Fibroblast of skin of left quadriceps (primary cell): ENCODE measurements around the gene ERCC2.
"Not testable (repeated sequence)": the region's sequence is repeated elsewhere in the genome, so short reads cannot be mapped to it uniquely, and the experiment has no call there.

Source experiments
- DNase-seq, 2 experiments: peaks; one replicate each; pipeline ENCODE4 v3.0.0-alpha.2; 2013; ENCODE audit warnings: low read depth in 2 of 2

Gene ERCC2

DNA sequence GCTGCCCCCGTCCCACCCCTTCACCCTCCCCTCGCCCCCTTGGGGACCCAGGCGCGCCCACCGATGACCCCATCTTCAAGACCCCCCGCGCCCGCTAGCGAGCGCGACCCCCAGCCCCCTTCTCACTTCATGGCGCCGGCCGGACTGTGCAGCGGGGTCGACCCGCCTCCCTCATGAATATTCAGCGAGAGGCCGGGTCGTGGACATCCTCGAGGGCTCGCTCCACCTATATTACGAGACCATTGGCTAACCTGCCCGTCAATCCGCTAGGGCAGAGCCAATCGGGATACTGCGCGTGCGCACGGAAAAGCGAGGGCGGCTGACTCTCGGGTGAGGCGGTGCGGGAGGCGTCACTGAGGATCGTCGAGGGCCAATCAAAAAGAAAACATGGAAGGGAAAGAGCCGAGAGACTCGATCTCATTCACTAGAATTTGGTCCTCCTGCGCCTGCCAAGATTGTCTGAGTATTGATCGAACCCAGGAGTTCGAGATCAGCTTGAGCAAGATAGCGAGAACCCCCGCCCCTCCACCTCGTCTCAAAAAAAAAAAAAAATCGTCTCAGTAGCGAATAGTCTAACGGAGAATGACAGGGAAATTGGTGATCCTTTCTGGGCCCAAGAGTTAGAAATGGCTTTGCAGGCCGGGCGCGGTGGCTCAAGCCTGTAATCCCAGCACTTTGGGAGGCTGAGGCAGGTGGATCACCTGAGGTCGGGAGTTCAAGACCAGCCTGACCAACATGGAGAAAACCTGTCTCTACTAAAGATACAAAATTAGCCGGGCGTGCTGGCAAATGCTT lies at the start of gene ERCC2:
Gene ERCC2, minus strand, starts transcription at position 164 of the 795 bp plus-strand sequence. Its CDS starts 33 bp downstream, at position 131.
- DNase-seq, result peak; percentile 99

DNA sequence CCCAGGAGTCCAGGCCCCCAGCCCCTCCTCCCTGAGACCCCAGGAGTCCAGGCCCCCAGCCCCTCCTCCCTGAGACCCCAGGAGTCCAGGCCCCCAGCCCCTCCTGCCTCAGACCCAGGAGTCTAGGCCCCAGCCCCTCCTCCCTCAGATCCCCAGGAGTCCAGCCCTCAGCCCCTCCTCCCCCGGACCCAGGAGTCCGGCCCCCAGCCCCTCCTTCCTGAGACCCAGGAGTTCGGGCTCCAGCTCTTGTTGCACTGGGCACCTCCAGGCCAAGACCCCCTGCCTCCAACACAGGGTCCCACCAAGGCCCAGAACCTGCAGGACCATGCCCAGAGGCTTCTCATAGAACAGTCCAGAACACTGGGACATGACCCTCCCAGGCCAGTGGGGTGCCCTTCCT lies 49.5 kb upstream of the ERCC2 start:
- no peak for DNase-seq

DNA sequence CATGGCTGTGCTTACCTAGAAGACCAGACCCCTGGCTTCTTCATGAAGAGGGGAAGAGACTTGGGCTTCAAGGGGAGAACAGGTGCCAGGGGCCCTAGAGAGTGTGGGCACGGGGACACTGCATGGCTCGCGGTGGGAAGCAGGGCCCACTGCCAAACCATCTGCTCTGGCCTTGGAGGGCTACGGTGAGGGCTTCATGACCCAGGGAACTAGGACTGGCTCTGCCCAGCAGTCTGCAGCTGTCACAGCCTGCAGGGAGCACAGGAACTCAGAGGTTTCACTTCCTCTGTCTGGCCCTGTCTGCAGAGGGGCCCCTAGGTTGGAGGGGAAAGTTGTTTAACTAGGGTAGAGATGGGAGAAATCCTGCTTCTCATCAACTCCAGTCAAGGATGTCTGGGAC lies 49.0 kb upstream of the ERCC2 start:
- DNase-seq, result no peak

DNA sequence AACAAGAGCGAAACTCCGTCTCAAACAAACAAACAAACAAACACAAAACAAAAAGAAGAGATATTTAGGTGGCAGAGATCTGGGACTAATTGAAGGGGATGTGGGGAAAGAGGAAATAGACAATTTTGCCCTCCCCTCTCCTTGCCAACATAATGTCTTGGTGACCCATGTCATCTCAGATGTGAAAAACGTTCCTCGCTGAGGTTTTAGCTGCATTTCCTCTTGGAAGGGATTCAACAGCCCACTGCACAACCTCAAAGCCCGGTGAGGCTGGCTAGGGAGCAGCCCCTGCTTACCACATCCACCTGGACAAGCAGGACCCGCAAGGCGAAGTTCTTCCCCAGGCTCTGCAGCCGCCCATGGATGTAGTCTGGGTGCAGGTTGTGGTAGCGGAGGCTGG lies 48.4 kb upstream of the ERCC2 start:
- no peak for DNase-seq

DNA sequence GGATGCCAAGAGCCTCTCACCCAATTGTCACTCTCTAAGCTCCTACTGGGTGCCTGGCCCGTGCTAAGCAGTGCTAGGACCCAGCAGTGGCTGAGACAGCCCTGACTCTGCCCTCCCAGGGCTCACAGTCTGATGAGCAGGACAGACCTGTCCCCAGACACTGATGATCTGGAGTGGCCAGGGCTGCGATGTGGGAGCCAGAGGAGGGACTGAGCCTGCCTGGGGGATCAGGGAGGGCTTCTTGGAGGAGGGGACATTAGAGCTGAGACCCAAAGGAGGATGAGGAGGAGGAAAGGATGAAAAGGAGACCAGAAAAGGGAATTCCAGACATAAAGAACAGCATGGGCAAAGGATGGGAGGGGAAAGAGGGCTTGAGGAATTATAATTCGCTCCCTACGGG lies 46.8 kb upstream of the ERCC2 start:
- DNase-seq, result no peak

DNA sequence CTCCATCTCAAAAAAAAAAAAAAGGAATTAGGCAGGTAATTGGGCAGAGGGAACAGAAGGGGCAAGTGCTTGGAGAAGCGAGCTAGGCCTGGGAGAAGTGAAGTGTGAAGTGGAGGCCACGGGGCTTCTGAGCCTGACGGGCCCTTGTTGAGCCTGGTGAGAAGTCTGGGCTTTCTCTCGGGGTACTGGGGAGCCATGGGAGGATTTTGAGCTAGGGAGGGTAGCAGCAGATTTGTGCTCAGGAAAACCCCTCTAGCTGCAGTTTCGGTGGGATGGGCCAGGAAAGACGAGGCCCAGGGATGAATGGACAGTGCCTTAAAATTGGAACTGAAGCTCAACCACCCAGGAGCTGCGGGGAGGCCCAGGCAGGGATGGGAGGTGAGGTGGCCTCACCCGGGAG lies 44.1 kb upstream of the ERCC2 start:
- no peak for DNase-seq

DNA sequence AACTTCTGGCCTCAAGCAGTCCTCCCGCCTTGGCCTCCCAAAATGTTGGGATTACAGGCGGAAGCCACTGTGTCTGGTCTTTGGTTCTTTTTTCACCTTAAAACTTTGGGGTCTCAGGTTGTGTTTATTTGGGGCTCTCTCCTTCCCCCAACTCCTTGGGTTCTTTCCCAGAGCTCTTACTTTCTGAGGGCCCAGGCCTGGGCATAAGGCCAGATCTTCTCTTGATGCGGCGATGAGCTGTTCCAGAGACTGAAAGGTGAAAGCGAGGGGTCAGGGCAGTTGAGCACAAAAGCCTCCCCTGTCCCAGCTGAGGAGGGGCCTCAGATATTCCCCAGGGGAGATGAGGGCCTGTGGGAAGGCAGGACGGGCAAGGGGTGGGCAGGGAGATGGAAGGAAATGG lies 43.1 kb upstream of the ERCC2 start:
- DNase-seq, result no peak

DNA sequence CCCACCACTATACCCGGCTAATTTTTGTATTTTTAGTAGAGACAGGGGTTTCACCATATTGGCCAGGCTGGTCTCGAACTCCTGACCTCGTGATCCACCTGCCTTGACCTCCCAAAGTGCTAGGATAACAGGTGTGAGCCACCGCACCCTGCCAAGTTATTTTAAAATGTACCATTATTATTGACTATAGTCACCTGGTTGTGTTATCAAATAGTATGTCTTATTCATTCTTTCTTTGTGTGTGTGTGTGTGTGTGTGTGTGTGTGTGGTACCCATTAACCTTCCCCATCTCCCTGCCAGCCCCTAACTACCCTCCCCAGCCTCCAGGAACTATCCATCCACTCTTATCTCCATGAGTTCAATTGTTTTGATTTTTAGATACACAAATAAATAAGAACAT lies 40.0 kb upstream of the ERCC2 start:
- not testable (repeated sequence) for DNase-seq

DNA sequence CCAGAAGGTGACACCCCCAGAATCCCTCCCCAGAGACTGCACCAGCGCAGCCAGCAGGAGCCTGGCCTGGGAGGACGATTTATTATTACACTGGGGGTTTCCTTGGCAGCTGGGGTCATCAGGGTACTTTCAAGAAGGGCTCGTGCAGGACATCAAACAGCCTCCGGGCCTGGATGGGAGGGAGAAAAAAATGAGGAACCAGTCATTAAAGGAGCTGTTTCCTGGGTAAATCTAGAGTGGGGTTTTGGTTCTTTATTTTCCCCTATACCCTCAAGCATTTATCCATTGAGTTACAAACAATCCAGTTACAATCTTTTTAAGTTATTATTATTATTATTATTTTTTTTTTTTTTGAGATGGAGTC lies 39.2 kb upstream of the ERCC2 start:
- DNase-seq, result no peak

DNA sequence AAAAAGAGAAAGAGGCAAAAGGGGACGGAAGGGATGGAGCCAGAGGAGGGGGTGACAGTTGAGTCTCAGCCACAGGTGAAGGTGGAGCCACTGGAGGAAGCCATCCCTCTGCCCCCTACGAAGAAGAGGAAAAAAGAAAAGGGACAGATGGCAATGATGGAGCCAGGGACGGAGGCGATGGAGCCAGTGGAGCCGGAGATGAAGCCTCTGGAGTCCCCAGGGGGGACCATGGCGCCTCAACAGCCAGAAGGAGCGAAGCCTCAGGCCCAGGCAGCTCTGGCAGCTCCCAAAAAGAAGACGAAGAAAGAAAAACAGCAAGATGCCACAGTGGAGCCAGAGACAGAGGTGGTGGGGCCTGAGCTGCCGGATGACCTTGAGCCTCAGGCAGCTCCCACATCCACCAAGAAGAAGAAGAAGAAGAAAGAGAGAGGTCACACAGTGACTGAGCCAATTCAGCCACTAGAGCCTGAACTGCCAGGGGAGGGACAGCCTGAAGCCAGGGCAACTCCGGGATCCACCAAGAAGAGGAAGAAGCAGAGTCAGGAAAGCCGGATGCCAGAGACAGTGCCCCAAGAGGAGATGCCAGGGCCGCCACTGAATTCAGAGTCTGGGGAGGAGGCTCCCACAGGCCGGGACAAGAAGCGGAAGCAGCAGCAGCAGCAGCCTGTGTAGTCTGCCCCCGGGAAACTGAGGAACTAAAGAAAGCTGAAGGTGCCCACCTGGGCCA lies 38.6 kb upstream of the ERCC2 start:
- DNase-seq, result no peak

DNA sequence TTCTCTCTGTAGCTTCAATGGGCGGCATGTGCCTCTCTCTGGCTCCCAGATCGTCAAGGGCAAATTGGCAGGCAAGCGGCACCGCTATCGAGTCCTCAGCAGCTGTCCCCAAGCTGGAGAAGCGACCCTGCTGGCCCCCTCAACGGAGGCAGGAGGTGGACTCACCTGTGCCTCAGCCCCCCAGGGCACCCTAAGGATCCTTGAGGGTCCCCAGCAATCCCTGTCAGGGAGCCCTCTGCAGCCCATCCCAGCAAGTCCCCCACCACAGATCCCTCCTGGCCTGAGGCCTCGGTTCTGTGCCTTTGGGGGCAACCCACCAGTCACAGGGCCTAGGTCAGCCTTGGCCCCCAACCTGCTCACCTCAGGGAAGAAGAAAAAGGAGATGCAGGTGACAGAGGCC lies 37.7 kb upstream of the ERCC2 start:
- no peak for DNase-seq

DNA sequence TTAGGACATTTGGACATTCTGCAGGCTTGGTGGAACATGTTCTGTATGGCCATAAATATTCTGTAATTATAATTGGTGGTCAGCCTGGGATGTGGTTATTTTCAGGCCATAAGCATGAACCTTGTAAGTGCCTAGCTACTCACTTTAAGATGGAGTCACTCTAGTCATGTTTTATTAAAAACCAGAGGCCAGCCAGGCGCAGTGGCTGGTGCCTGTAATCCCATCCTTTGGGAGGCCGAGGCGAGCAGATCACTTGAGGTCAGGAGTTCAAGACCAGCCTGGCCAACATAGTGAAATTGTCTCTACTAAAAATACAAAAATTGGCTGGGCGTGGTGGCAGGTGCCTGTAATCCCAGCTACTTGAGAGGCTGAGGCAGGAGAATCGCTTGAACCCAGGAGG lies 37.2 kb upstream of the ERCC2 start:
- not testable (repeated sequence) for DNase-seq

DNA sequence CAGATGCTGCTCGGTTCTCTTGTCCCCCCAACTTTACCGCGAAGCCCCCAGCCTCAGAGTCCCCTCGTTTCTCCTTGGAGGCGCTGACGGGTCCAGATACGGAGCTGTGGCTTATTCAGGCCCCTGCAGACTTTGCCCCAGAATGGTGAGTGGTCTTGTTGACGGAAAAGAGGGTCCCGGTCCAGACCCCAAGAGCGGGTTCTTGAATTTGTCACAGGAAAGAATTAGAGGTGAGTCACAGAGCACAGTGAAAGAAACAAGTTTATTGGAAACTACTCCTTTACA lies 36.7 kb upstream of the ERCC2 start:
- DNase-seq, result no peak

DNA sequence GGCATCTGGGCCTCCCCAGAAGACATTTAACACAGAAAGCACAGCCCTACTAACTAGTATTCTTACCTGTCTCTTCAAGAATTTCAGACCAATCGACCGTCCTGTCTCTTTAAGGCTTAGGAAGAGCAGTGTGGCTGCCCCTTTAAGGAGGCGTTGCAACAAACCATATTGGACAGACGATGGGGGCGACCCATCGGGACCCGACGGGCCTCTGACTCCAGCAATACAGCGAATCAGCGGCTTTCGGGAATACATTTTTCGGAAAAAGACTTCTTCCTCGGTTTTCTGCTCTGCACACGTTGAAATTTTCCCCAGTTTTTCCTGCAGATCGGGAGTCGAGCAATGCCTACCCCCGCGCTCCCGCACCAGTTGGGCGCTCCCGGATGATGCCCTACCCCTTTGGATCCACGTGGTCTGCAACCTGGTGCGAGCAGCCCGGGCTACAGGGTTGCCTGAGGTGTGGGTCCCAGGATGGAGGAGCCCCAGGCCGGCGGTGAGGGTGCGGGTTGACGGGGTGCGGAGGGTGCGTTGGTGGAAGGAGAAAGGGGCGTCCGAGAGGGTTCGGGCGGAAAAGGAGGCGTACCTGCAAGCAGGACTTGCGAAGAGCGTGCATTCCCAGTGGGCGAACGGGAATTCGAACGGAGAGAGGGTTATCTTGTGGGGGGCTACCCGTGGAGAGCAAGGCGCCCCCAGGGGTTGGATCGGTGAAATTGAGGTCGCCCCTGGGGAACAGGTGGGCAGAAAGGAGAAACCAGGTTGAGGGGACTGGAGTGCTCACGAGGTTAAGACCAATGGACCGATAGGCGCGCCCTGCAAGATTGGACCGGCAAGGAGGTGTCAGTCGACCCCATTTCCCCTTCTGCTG lies 36.1 kb upstream of the ERCC2 start, which contains the start of gene POLR1G:
Gene POLR1G, plus strand, starts transcription at position 419 of the 865 bp plus-strand sequence. Its CDS starts 53 bp downstream, at position 472.
- peak; percentile 62 to 67 for DNase-seq

DNA sequence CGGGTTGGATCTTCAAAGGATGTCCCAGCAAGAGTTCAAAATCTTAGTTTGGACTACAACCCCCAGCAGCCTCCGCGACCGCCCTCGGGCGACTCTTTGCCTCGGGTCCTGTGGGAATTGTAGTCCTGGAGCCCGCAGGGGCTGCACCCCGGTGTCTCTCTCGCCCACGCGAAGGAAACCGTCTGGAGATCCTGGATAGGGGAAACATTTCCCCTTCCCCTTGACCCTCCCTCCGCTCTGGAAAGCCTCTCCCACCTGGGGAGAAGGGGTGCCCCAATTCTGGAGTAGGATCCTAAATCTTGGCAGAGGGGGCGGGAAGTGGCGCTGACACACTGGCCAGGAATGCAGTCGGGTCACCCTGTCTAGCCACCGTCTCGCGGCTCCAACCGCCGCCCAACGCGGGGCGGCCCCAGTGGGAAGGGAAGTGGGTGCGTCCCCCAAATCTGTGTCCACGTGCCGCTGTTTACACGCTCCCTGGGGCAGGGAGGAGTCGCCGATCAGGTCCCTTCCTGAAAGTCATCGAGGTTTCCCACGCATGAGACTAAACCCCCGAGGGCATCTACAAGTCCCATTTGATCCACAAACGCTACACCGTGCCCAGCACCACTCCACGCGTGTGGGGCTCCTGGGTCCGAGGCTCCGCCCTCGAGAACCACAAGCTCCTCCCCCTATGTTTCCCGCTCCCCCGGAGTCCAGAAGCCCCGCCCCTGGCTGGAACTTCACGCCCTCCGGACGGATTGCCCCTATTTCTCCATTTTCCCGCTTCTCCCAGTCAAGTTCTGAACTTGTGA lies 35.3 kb upstream of the ERCC2 start:
- peak; percentile 80 to 81 for DNase-seq

DNA sequence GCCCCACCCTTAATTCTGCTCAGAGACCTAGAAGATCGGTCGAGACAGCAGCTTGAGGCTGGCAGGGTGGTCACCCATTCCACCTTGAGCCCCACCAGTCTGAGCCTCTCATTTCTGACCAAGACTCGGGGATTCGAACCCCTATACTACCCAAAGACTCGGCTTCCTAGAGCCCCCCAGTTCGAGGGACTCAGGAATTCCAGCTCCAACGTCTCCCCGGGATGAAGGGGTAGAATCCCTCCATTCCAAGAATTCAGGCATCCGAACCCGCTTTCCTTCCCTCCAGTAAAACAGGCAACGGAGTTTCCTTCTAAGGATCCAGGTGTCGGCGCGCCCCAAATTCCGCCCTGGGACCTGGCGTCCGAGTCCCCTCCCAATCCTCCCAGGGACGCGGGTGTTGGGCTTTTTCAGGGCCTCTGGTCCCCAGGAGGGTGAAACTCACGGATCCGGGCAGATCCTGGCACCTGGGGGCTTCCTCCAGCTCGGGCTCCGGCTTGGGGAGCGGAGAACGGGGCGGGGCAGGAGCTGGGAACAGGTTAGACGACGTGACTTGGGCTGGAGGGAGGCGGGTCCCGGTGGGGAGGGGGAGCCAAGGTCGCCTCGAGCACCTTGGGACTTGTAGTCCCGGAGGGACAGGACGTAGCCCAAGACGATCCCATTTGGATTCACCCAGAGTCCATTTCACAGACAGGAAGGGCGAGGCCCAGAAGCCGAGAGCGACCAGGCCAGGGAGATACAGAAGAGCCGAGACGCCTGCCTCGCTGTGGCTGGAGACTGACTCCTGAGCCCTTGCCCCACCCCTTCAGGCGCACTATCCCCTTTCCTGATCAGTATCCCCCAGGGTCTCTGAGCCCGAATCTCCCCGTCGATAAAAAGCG lies 34.4 kb upstream of the ERCC2 start, which contains the start of gene PPP1R13L:
Gene PPP1R13L, minus strand, starts transcription at position 513 of the 878 bp plus-strand sequence. CDS start 6,751 bp downstream, outside the sequence.
- peak in 1 of 2 experiments; percentile 47 for DNase-seq

DNA sequence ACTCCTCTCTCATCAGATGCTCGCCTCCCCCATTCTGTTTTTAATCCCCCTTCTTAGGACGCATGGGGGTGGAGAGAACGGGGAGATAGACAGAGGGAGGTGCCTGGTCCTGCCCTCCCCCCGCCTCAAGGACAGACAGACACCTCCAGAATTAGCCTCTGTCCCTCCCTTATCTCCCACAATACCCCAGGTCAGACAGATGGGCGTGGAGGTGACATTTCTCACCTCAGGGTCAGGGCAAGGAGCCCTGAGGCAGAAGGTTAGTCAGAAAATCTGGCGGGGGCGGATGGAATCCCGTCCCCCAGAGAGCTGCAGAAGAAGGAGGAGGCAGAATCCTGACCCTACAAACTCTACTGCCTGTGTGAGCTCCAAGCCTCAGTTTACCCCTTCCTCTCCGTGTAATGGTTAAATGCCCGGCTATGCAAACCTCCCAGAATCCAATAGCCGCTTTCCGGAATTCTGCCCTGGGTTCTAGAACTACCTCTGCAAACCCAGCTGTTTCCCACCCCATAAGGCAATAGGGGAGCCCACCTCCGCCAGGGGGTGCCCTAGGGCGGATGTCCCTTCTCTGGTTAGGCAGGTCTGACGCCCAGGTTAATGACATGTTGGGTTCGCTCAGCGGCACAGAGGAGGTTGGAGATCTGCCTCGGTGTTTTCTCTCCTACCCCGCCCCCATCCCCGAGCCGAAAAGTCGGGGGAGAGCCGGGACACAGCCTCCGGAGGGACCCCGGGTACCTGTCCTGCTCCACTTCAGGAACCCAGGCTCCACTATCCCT lies 33.6 kb upstream of the ERCC2 start:
- no peak for DNase-seq

DNA sequence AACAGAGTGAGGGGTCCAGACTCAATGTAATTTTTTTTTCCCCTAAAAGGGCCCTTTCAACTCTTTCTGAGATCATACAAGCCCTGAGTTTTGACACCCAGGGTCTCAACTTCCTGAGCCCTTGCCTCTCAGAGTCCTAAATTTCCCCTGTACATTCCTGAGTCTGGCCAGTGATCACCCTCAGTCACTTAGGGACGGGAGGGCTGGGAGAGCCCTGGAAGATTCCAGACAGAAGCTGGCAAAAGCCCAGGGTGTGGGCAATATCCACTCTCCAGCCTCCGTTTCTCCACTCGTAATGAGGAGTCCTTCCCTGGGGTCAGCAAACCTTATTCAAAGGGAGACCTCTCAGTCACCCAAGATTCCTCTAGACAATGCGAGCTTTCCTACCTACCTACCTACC lies 32.9 kb upstream of the ERCC2 start:
- DNase-seq, result no peak

DNA sequence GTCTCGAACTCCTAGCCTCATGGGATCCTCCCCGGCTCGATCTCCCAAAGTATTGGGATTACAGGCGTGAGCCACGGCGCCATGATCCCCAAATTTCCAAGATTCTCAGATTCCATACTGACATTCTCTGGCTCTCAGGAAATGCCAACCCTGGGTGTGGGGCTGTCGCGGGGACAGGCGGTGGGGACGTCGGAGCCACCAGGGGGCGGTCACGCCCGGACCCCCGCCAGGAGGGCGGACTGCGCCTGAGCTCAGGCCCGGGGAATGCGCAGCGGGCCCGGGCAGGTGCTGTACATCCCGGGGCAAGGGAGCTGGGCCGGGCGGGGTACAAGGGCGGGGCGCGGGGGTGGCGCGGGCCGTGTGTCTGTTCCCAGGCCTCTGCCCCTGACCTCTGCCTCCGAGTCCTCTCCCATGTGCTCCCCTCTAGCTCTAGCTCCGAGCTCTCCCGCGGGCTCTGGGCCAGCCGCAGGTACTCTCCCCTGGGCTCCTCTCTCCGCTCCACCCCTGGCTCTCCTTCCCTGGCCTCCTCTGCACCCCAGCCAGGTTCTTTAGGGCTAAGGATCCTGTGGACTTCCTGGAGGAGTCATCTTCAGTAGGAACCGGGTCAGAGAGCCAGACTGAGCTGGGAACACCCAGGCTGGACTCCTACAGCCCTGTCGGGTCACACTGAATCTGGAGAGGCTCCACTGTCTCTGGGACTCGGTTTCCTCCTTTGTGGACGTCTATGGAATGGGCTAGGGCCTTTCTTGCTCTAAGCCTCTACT lies 32.1 kb upstream of the ERCC2 start:
- no peak for DNase-seq
